SIG-M5 (cell line): Measurements from ENCODE around the gene ZNF408.

ENCODE experiments used
- DNase-seq: peaks from one replicate; lab custom pipeline; 2025; lab: John Stamatoyannopoulos, UW

Gene ZNF408

DNA sequence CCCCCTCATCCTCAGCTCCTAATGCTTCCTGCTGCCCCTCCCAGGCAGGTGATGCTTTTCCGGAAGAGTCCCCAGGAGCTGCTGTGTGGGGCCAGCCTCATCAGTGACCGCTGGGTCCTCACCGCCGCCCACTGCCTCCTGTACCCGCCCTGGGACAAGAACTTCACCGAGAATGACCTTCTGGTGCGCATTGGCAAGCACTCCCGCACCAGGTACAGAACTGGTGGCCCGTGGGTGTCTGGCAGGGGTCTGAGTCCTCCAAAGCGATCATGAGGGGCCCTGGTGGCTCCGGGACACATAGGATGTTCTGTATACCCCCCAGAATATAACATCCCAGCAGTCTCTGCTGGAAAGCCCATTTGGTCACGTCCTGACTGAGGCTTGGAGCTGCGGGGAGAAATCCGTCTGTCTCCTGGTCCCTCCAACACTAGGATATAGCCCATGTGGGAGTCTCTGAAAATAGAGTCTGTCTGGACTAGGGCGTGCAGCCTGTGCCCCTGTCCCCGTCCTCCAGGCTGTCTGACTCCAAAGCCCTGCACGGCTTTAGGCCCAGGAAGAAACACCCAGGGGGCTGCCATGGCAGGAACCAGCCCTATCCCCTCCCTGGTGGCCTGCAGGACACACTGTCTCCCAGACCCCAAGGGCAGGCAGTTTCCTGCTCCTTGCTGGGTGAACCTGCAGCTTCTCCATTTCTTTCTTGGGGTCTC lies 27.3 kb downstream of the ZNF408 start:
- no peak for DNase-seq

DNA sequence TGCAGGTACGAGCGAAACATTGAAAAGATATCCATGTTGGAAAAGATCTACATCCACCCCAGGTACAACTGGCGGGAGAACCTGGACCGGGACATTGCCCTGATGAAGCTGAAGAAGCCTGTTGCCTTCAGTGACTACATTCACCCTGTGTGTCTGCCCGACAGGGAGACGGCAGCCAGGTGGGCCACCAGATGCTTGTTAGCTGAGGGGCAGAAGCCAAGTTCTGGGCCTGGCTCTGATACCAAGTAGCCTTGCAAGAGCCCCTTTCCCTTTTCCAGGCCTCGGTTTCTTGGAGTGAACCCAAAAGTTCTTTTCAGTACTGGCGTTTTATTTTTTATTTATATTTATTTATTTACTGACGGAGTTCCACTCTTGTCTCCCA lies 27.8 kb downstream of the ZNF408 start:
- DNase-seq: no peak

DNA sequence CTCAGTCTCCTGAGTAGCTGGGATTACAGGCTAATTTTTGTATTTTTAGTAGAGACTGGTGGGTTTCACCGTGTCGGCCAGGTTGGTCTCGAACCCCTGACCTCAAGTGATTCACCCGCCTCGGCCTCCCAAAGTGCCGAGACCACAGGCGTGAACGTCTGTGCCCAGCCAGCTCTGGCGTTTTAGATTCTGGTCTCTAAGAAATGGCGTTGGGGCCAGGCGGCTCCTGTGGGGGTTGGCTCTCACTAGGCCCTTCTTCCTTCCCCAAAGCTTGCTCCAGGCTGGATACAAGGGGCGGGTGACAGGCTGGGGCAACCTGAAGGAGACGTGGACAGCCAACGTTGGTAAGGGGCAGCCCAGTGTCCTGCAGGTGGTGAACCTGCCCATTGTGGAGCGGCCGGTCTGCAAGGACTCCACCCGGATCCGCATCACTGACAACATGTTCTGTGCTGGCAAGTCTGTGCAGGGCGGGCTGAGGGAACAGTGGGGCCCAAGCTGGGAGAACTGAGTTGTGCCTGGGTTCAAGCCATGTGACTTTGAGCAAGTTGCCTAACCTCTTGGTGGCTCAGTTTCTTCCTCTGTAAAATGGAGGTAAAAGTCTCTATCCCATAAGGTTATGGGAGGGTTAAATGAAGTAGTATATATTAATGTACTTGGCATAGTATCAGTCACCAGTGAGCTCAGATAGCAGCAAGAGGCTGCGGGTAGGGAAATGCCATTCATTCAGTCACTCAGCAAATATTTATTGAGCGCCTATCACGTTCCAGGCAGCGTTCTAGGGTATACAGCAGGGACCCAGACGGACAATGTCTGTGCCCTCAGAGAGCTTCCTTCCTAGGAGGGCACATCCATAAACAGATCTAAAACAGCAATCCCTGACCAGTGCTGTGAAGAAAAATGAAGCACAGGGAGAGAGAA lies 28.5 kb downstream of the ZNF408 start:
- no peak for DNase-seq

DNA sequence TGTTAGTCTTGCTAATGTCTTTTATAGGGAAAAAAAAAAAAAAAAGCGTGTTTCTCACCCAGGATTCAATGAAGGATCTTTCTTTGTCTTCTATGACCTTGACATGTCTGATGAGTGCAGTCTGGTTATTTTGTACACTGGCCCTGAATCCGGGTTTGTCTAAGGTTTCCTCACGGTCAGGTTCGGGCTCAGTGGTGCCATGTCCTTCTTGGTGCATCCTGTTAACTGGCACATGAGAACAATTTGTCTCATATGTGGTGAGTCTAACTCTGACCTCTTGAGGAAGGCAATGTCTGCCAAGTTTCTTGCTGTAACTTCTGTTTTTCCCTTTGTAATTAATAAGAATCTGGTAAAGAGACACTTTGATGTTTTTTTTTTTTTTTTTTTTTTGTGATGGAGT lies 30.7 kb downstream of the ZNF408 start:
- no peak for DNase-seq

GRCh38 chr11:46733234-46733633 lies 32.4 kb downstream of the ZNF408 start:
- no peak for DNase-seq

- no peak for DNase-seq
These were observed 35.3 kb downstream of the ZNF408 start for GRCh38 chr11:46736146-46736545.

DNA sequence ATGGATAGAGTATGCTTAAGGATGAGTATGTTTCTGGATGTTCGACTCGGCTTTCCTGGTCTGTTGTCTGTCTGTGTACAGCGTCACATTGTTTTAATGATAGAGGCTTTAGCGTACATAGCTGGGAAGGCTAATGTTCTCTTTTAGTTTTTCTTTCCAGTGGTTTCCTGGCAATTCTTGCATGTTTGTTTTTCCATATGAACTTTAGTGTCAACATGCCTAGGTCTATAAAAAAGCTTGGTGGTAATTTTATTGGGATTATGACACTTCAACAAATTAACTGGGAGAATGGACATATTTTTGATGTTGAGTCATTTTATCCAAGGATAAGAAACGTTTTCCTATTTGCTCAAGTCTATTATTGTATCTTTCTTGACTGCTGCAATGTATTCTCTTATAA lies 35.8 kb downstream of the ZNF408 start:
- no peak for DNase-seq

DNA sequence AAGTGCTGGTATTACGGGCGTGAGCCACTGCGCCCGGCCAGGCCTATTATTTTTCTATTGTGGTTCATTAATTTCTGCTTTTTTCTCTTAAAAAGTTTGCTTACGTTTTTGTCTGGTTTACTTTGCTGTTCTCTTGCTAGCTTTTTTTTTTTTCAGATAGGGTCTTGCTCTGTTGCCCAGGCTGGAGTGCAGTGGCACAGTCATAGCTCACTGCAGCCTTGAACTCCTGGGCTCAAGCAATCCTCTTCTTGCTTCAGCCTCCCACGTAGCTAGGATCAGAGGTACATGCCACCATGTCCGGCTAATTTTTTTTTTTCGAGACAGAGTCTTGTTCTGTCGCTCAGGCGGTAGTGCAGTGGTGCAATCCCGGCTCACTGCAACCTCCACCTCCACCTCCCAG lies 36.9 kb downstream of the ZNF408 start:
- no peak for DNase-seq

DNA sequence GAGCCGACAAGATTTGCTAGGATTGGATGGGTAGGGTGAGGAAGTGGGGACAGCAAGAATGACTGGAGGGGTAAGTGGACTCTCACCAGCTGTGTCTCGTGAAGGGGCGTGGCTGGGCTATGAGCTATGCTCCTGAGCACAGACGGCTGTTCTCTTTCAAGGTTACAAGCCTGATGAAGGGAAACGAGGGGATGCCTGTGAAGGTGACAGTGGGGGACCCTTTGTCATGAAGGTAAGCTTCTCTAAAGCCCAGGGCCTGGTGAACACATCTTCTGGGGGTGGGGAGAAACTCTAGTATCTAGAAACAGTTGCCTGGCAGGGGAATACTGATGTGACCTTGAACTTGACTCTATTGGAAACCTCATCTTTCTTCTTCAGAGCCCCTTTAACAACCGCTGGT lies 38.1 kb downstream of the ZNF408 start:
- DNase-seq: no peak

DNA sequence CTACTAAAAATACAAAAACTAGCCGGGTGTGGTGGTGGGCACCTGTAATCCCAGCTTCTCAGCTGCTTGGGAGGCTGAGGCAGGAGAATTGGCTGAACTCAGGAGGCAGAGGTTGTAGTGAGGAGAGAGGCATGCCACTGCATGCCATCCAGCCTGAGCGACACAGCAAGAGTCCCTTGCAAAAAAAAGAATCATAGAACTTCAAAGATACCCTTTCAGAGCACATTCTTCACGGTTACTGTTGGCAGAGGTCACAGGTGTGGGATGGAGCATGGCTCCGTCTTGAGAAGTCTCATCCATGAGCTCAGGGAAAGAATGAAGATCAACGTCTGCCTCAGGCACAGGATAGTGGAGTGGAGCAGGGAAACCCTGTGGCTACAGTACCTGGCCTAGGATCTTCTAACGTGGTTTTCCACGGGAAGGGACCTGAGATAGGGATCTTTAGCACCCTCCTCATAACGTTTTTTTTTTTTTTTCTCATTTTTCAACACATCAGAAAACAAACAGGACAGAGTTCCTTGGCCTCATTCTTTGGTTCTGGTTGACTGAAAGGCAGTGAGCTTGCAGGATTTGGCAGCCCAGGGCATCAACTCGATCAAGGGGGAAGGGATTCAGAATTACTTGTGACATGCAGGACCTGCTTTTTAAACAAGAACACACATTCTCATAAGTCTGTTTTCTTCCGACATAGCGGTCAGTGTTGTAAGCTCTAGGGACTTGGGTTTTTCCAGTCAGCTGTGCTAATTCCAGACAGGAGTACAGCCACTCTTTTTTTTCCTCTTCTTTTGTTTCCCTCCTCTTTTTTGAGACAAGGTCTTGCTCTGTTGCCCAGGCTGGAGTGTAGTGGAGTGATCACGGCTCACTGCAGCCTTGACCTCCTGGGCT lies 41.0 kb downstream of the ZNF408 start:
- no peak for DNase-seq

DNA sequence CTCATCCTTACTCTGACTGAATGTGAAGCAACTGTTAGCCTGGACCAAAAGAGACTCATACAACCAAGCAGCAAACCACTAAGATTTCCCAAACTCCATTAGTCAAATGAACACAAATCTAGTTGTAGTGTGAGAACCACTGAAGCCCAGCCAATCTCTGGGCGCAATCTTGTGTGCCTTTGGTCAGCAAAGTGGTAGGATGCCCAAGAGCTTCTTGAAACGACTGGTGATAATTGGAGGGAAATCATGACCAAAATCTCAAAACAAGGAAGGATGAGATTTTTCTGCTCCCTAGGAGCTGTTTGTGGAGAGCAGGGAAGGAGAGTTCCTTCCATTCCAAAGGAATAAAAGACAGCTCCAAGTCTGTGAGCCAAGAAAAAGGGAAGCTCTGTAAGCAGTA lies 42.2 kb downstream of the ZNF408 start:
- no peak for DNase-seq

DNA sequence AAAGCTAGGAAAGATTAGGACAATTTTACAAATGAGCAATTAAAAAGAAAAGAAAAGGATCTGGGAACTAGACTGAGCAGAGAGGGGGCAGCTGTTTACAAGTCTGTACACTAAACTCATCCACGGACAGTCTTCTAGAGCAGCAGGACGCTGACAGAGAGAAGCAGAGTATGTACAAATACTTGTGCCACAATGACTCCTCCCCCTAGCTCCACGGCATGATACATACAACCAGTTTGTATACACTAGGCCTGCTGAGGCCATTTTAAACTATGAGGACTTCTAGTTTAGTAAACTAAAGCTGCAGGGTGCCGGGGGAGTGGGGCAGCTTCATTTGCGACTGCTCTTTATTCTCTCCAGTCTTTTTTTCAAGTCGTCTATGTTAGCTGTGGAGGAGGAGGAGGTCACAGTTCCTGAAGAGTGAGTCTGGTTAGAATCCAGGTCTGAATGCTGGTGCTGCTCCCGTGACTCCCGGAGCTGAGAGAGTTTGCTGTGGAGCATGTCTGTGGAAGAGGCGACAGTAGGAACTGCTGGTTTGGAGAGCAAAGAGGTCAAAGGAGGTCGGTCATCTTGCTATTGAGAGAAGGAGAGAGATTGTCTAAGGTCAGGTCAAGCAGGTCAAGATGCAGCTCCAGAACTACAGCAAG lies 43.0 kb downstream of the ZNF408 start:
- DNase-seq: no peak

DNA sequence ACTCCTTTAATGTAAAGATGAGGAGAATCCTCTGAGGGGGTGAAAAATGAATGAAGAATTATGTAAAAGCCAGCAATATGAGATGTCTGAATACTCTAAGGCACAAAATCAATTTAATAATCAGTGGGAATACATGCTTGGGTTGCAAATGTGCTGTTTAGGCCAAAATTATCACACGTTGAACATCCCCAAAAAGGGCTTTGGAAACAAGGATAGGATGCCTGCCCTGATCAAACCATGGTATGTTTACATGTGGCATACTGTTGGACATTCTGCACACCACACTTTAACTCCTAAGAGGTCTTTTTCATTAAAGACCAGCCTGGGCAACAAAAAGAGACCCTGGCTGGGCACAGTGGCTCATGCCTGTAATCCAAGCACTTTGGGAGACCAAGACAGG lies 44.5 kb downstream of the ZNF408 start:
- no peak for DNase-seq

DNA sequence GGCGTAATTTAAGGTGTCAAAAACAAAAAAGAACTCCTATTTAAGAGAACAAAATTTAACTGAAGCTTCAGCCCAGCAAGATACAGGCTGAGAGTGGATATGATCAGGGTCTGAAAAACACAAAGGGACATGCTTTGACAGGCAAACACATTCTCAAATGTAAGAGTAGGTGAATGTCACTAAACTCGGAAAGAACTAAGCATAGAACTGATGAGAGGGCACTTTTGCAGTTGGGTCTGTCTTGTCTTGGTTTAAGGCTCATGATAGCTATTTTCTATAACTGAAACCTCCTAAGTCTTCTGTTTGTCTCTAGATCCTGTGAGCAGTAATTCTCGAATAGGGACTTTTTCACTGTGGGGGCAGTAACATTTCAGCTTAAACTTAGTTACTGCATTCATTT lies 45.2 kb downstream of the ZNF408 start:
- DNase-seq: no peak

DNA sequence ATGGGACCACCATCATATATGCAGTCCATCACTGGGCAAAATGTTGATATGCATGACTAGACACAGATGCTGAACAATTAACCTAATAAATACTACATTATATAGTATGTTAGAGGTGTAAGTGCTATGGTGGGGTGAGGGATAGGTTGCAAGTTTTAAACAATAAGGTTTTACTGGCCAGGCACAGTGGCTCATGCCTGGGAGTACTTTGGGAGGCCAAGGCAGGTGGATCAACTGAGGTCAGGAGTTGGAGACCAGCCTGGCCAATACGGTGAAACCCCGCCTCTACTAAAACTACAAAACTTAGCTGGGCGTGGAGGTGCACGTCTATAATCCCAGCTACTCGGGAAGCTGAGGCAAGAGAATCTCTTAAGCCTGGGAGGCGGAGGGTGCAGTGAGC lies 46.3 kb downstream of the ZNF408 start:
- no peak for DNase-seq
